GM23248 (cell line): Measurements from ENCODE around the gene ANKFN1. TPM values are rescaled to one million over a fixed set of nuclear protein-coding genes. Genes with fewer than 3 reads are reported as not detected.
A peak's percentile ranks its signal among the peaks of the same experiment; 100 is the strongest.

Experiments
- DNase-seq: peaks from one replicate; pipeline ENCODE4 v3.0.0-alpha.2; 2015
- H2AFZ ChIP-seq: fragments of 200-600 bp; sonication (generic); 2 replicates; pipeline ENCODE4 v1.6.1; 2016; ENCODE audit warnings: antibody characterized with exemption
- H3F3A ChIP-seq: fragments of 200-600 bp; sonication (generic); 2 replicates; pipeline ENCODE4 v1.6.1; 2016; ENCODE audit warnings: mild to moderate bottlenecking, antibody characterized with exemption, mixed run types; ENCODE audit not compliant: insufficient read depth
- H3K27ac ChIP-seq: fragments of 200-600 bp; sonication (generic); 2 replicates; pipeline ENCODE4 v1.5.1; 2016; ENCODE audit warnings: mild to moderate bottlenecking
- H3K27me3 ChIP-seq: fragments of 200-600 bp; sonication (generic); replicated peaks from 2 replicates; pipeline ENCODE4 v1.6.1; 2016; ENCODE audit warnings: mild to moderate bottlenecking; ENCODE audit not compliant: insufficient read depth
- H3K36me3 ChIP-seq: fragments of 200-600 bp; sonication (generic); 2 replicates; pipeline ENCODE4 v1.6.1; 2016; ENCODE audit warnings: low read depth, mild to moderate bottlenecking
- H3K4me1 ChIP-seq: fragments of 200-600 bp; sonication (generic); 2 replicates; pipeline ENCODE4 v1.6.1; 2016; ENCODE audit warnings: mild to moderate bottlenecking; ENCODE audit not compliant: insufficient read depth
- H3K4me2 ChIP-seq: fragments of 200-600 bp; sonication (generic); one replicate; pipeline ENCODE4 v1.6.1; 2016; ENCODE audit warnings: mild to moderate bottlenecking; ENCODE audit not compliant: unreplicated experiment
- H3K4me3 ChIP-seq: fragments of 200-600 bp; sonication (generic); 2 replicates; pipeline ENCODE4 v1.5.1; 2016; ENCODE audit warnings: mild to moderate bottlenecking
- H3K79me2 ChIP-seq: fragments of 200-600 bp; sonication (generic); 2 replicates; pipeline ENCODE4 v1.6.1; 2016; ENCODE audit warnings: mild to moderate bottlenecking; ENCODE audit not compliant: insufficient read depth
- H3K9ac ChIP-seq: fragments of 200-600 bp; sonication (generic); 2 replicates; pipeline ENCODE4 v1.6.1; 2016; ENCODE audit warnings: mild to moderate bottlenecking
- H3K9me2 ChIP-seq: fragments of 200-600 bp; sonication (generic); 2 replicates; pipeline ENCODE4 v1.6.1; 2016; ENCODE audit warnings: mixed run types, mild to moderate bottlenecking, moderate library complexity; ENCODE audit not compliant: insufficient read depth
- H3K9me3 ChIP-seq: fragments of 200-600 bp; sonication (generic); one replicate; pipeline ENCODE4 v1.6.1; 2017; ENCODE audit warnings: low read depth
- H4K20me1 ChIP-seq: fragments of 200-600 bp; sonication (generic); 2 replicates; pipeline ENCODE4 v1.6.0; 2016; ENCODE audit not compliant: insufficient read depth
- EZH2 ChIP-seq: fragments of 200-600 bp; sonication (generic); IDR thresholded peaks from 2 replicates; pipeline ENCODE4 v1.6.1; 2018; ENCODE audit warnings: antibody characterized with exemption, mild to moderate bottlenecking; ENCODE audit not compliant: insufficient read depth, poor library complexity, severe bottlenecking
- EZH2phosphoT487 ChIP-seq: fragments of 200-600 bp; sonication (generic); IDR thresholded peaks from 2 replicates; pipeline ENCODE4 v1.6.1; 2018; ENCODE audit warnings: antibody characterized with exemption, moderate library complexity, mild to moderate bottlenecking, low read depth; ENCODE audit not compliant: insufficient read depth
- WGBS, 2 experiments: methylation state at CpG; one replicate each; pipeline ENCODE4 v1.1.6; 2015 to 2017; ENCODE audit warnings: low lambda C conversion rate in 2 of 2, low coverage in 1 of 2; ENCODE audit errors: missing lambda C conversion rate in 2 of 2; 5-methylcytosine and 5-hydroxymethylcytosine counted together
- in situ Hi-C: fragments of 300-500 bp; cut with MboI; formaldehyde crosslinking; loops from 2 replicates; pipeline ENCODE4 v1.15.0; 2020
- polyA plus RNA-seq: library from polyadenylated mRNA; unstranded; fragments of >200 nt; fragmentation: Nextera tagmentation; extraction: Ambion mirVana; gene quantifications from 2 replicates; pipeline ENCODE4 v1.2.1, GENCODE V29; 2016
- total RNA-seq: library from RNA; depleted of rRNA; stranded (reverse); fragments of >200 nt; shearing (Covaris generic); gene quantifications from 2 replicates; pipeline ENCODE4 v1.2.3, GENCODE V29; 2014

ANKFN1 gene
- total and polyA plus RNA-seq, 2 experiments from 2014 or later: 0.54 to 0.64 TPM

DNA sequence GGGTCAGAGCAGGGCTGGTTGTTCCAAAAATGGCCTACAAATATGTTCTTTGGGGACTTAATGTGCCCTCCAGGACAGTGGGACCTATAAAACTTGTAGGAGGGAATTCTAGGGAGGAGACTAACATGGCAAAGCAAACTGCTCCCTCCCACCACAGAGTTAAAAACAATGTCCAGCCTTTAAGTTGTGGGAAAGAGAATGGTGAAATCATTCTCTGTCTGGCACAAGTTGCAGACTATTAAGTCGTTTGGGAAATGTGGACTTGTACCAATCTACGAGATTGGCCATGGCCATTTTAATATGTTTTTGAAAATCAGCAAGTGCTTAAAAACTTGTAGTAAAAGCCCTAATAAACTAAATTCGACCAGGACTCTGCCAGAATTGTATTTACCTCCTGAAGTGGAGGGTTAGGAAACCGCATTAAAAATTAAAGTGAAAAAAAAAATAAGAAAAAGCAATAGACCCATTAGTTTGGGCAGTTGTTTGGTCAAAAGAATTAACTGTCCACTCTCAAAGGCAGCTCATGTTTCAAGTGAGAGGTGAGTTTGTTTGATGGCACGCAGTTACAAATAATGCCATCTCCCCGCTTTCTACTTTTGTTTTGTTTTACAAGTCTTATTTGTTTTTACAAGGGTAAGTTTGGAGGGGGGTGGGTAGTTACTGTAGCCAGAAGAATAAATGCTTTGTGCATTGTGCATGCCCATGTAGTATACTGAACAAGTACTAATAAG lies 32.4 kb downstream of the ANKFN1 start:
- peak overlapping the region; percentile 42 for H2AFZ ChIP-seq
- no peaks in the 10 kb centered on the region for H4K20me1 ChIP-seq
- TF ChIP-seq EZH2phosphoT487 (no peak), EZH2 (no peak)
- H3K9me2 ChIP-seq: no peaks in the 10 kb centered on the region
- peaks cover 24% of the 10 kb centered on the region for H3K4me1 ChIP-seq
- H3K9ac ChIP-seq: peak overlapping the region; percentile 5; the same call in 1 of the 2 replicates
- peak; percentile 67 for DNase-seq
- WGBS, 2 experiments: 45 to 51% methylated on average over 6 of the region's 6 CpGs
- H3K36me3 ChIP-seq: no peaks in the 10 kb centered on the region
- H3K9me3 ChIP-seq: no peaks in the 10 kb centered on the region
- H3F3A ChIP-seq: peaks cover 14% of the 10 kb centered on the region; the same call in 1 of the 2 replicates
- no peak overlapping the region for H3K4me3 ChIP-seq
- peak overlapping the region; percentile 71 for H3K27ac ChIP-seq
- no peaks in the 10 kb centered on the region for H3K79me2 ChIP-seq
- no peaks in the 10 kb centered on the region for H3K27me3 ChIP-seq
- peak overlapping the region; percentile 29 for H3K4me2 ChIP-seq
- in situ Hi-C loops: no loop called here

GRCh38 chr17:56186222-56186786 lies 33.0 kb downstream of the ANKFN1 start:
- no peaks in the 10 kb centered on the region for H3K9me2 ChIP-seq
- no peak overlapping the region for H2AFZ ChIP-seq
- H3K4me3 ChIP-seq: no peak overlapping the region
- in situ Hi-C loops: no loop called here
- H3K27me3 ChIP-seq: no peaks in the 10 kb centered on the region
- H3K9ac ChIP-seq: peak overlapping the region; percentile 5; the same call in 1 of the 2 replicates
- DNase-seq: peak; percentile 90
- H3K4me2 ChIP-seq: peak overlapping the region; percentile 29
- 13 to 17% methylated on average over 7 of the region's 7 CpGs for WGBS, 2 experiments
- H3K36me3 ChIP-seq: no peaks in the 10 kb centered on the region
- H3K9me3 ChIP-seq: no peaks in the 10 kb centered on the region
- H4K20me1 ChIP-seq: no peaks in the 10 kb centered on the region
- H3K79me2 ChIP-seq: no peaks in the 10 kb centered on the region
- H3K4me1 ChIP-seq: peaks cover 24% of the 10 kb centered on the region
- H3F3A ChIP-seq: peaks cover 14% of the 10 kb centered on the region; the same call in 1 of the 2 replicates
- TF ChIP-seq EZH2phosphoT487: no peak
- no peak for TF ChIP-seq EZH2
- H3K27ac ChIP-seq: peak overlapping the region; percentile 71

- 47 to 48% methylated on average over 5 of the region's 5 CpGs for WGBS, 2 experiments
Measured at GRCh38 chr17:56203430-56203829, 50.2 kb downstream of the ANKFN1 start.

GRCh38 chr17:56206351-56206750 lies 53.1 kb downstream of the ANKFN1 start:
- no peak for TF ChIP-seq EZH2phosphoT487
- TF ChIP-seq EZH2: no peak
- Histone ChIP-seq H3K36me3 (no peaks in the 10 kb centered on the region), H3F3A (no peaks in the 10 kb centered on the region), H3K4me1 (no peaks in the 10 kb centered on the region), H2AFZ (no peak overlapping the region), H3K4me3 (no peak overlapping the region), H3K79me2 (no peaks in the 10 kb centered on the region), H3K27me3 (no peaks in the 10 kb centered on the region), H3K4me2 (no peak overlapping the region), H3K9me3 (no peaks in the 10 kb centered on the region), H4K20me1 (no peaks in the 10 kb centered on the region), H3K9me2 (no peaks in the 10 kb centered on the region), H3K27ac (no peak overlapping the region), H3K9ac (no peak overlapping the region)
- WGBS, 2 experiments: 78 to 85% methylated on average over 6 of the region's 6 CpGs
- in situ Hi-C loops: no loop called here
- DNase-seq: no peak

More at GRCh38 chr17:56203430-56203829, 50.2 kb downstream of the ANKFN1 start:
- no peaks in the 10 kb centered on the region for H3F3A ChIP-seq
- H3K4me3 ChIP-seq: no peak overlapping the region
- H3K27ac ChIP-seq: no peak overlapping the region
- H2AFZ ChIP-seq: no peak overlapping the region
- no peaks in the 10 kb centered on the region for H3K36me3 ChIP-seq
- TF ChIP-seq EZH2 (no peak), EZH2phosphoT487 (no peak)
- no peaks in the 10 kb centered on the region for H4K20me1 ChIP-seq
- H3K9ac ChIP-seq: no peak overlapping the region
- no peaks in the 10 kb centered on the region for H3K27me3 ChIP-seq
- peak; percentile 9 for DNase-seq
- in situ Hi-C loops: no loop called here
- no peak overlapping the region for H3K4me2 ChIP-seq
- no peaks in the 10 kb centered on the region for H3K4me1 ChIP-seq
- H3K79me2 ChIP-seq: no peaks in the 10 kb centered on the region
- no peaks in the 10 kb centered on the region for H3K9me3 ChIP-seq
- H3K9me2 ChIP-seq: no peaks in the 10 kb centered on the region
